Progenitor cell of endocrine pancreas (in vitro differentiated cells): Measurements from ENCODE around the gene CKS2. TPM values are rescaled to one million over a fixed set of nuclear protein-coding genes. Genes with fewer than 3 reads are reported as not detected.

Experiments used
- DNase-seq: peaks from one replicate; pipeline ENCODE4 v3.0.0; 2021; ENCODE audit warnings: low spot score; ENCODE audit not compliant: unreplicated experiment
- H3K27ac Mint-ChIP-seq: 2 replicates; pipeline ENCODE4 v1.8.0; 2021; ENCODE audit warnings: mild to moderate bottlenecking, moderate library complexity, mixed read lengths
- H3K27me3 Mint-ChIP-seq: 2 replicates; pipeline ENCODE4 v1.8.0; 2021; ENCODE audit warnings: mixed read lengths
- H3K36me3 Mint-ChIP-seq: 2 replicates; pipeline ENCODE4 v1.8.0; 2022; ENCODE audit warnings: mixed read lengths; ENCODE audit not compliant: insufficient read depth
- H3K4me1 Mint-ChIP-seq: 2 replicates; pipeline ENCODE4 v1.8.0; 2021; ENCODE audit warnings: low read depth, mixed read lengths
- H3K4me3 Mint-ChIP-seq: 2 replicates; pipeline ENCODE4 v1.8.0; 2021; ENCODE audit warnings: low read depth, mild to moderate bottlenecking, moderate library complexity, mixed read lengths
- H3K9me3 Mint-ChIP-seq: 2 replicates; pipeline ENCODE4 v1.8.0; 2021; ENCODE audit warnings: low read depth, mixed read lengths
- total RNA-seq: library from RNA; stranded (reverse); gene quantifications from 2 replicates; pipeline ENCODE4 v1.2.1, GENCODE V29; 2021
- TF ChIP-seq, protein P1 (sequence below): fragments of 200-600 bp; sonication (generic); IDR thresholded peaks from one replicate; pipeline ENCODE4 v1.5.0; 2021; ENCODE audit warnings: antibody characterized with exemption, mild to moderate bottlenecking; ENCODE audit not compliant: unreplicated experiment

The CKS2 gene
- total RNA-seq, 1 donor from 2014 or later = 99.1 TPM

GRCh38 chr9:89354471-89354870 is 43.5 kb downstream of the CKS2 start:
- H3K27ac Mint-ChIP-seq = no peak overlapping the region
- H3K4me1 Mint-ChIP-seq = peaks cover 17% of the 10 kb centered on the region
- no peaks in the 10 kb centered on the region for H3K27me3 Mint-ChIP-seq
- no peaks in the 10 kb centered on the region for H3K9me3 Mint-ChIP-seq
- H3K4me3 Mint-ChIP-seq = no peak overlapping the region
- no peak for DNase-seq
- H3K36me3 Mint-ChIP-seq = peaks cover 29% of the 10 kb centered on the region
- TF ChIP-seq, protein P1, sequence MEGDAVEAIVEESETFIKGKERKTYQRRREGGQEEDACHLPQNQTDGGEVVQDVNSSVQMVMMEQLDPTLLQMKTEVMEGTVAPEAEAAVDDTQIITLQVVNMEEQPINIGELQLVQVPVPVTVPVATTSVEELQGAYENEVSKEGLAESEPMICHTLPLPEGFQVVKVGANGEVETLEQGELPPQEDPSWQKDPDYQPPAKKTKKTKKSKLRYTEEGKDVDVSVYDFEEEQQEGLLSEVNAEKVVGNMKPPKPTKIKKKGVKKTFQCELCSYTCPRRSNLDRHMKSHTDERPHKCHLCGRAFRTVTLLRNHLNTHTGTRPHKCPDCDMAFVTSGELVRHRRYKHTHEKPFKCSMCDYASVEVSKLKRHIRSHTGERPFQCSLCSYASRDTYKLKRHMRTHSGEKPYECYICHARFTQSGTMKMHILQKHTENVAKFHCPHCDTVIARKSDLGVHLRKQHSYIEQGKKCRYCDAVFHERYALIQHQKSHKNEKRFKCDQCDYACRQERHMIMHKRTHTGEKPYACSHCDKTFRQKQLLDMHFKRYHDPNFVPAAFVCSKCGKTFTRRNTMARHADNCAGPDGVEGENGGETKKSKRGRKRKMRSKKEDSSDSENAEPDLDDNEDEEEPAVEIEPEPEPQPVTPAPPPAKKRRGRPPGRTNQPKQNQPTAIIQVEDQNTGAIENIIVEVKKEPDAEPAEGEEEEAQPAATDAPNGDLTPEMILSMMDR = no peak

DNA sequence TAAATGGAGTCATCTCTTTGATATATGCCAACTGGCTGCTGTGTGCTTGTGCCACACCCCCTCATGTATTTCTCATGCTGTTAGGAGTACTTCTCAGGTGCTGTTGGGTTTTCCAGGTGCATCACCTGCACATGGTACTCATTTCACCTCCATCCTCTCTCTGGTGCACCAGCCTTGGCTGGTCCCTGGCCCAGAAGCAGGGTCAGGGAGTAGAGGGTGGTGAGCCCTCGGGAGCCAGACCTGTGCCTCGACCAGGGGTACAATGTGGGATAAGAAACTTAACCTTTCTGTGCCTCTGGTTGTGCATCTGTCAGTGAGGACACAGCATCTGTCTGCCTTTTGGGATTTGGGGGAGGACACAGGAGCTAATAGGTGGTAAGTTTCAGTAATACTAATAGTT is 45.8 kb downstream of the CKS2 start:
- no peak for DNase-seq
- Mint-ChIP-seq H3K27me3 (no peaks in the 10 kb centered on the region), H3K9me3 (no peaks in the 10 kb centered on the region), H3K36me3 (peaks cover 34% of the 10 kb centered on the region), H3K4me1 (peaks cover 26% of the 10 kb centered on the region), H3K4me3 (no peak overlapping the region), H3K27ac (peak overlapping the region; percentile 84)
- TF ChIP-seq, protein P1 = no peak

DNA sequence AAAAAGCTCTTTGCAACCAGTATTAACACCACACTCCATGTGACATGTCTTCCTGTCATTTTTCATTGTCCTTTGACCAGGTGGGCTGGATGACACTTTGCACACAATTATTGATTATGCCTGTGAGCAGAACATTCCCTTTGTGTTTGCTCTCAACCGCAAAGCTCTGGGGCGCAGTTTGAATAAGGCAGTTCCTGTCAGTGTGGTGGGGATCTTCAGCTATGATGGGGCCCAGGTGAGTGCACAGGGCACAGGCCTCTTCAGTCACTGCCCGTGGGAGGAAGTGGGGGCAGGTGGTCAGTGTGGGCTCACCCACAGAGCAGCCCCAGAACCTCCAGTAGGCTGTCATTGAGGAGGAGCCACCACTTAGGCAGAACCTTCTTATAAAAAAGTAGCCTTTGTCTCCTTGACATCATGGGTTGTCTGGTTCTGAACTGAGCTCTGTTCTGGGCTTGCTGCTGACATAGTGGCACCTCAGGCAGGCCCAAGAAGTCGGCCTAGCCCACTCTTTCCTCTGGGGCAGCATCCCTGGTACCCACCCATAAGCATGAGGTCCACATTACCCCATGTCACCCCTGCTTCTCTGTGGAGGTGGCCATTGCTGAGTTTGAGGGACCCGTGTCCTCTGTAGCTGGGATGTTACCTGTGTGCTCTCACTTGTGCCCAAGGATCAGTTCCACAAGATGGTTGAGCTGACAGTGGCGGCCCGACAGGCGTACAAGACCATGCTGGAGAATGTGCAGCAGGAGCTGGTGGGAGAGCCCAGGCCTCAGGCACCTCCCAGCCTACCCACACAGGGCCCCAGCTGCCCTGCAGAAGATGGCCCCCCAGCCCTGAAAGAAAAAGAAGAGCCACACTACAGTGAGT is 46.6 kb downstream of the CKS2 start:
- no peak overlapping the region for H3K4me3 Mint-ChIP-seq
- H3K27ac Mint-ChIP-seq = peak overlapping the region; percentile 84
- H3K36me3 Mint-ChIP-seq = peaks cover 31% of the 10 kb centered on the region
- no peaks in the 10 kb centered on the region for H3K9me3 Mint-ChIP-seq
- peaks cover 26% of the 10 kb centered on the region for H3K4me1 Mint-ChIP-seq
- TF ChIP-seq, protein P1 = no peak
- DNase-seq = no peak
- no peaks in the 10 kb centered on the region for H3K27me3 Mint-ChIP-seq

GRCh38 chr9:89358376-89358916 is 47.5 kb downstream of the CKS2 start:
- Mint-ChIP-seq H3K9me3 (no peaks in the 10 kb centered on the region), H3K27me3 (no peaks in the 10 kb centered on the region), H3K27ac (peak overlapping the region; percentile 8), H3K4me3 (no peak overlapping the region), H3K4me1 (peaks cover 26% of the 10 kb centered on the region), H3K36me3 (peaks cover 31% of the 10 kb centered on the region)
- no peak for DNase-seq
- TF ChIP-seq, protein P1 = no peak

DNA sequence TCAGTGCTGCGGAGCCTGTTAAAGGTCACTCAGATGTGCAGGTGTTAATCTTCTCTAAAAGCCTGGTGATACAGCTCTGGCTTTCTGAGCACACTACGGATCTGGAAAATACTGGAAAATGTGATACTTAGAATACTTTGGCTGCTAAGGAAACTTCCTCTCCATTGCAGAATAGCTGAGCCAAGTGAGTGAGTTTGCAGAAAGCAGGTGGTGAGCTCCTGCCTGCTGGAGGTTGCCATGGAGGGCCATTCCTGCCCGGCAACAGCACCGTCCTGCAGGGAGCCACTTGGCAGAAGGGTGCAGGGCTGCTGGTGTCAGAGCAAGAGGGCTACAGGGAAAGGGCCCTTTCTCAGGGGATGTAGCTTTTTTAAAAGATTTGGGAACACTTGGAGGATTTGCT is 48.0 kb downstream of the CKS2 start:
- Mint-ChIP-seq H3K27me3 (no peaks in the 10 kb centered on the region), H3K4me3 (no peak overlapping the region), H3K27ac (peak overlapping the region; percentile 87), H3K9me3 (no peaks in the 10 kb centered on the region), H3K4me1 (peaks cover 26% of the 10 kb centered on the region), H3K36me3 (peaks cover 28% of the 10 kb centered on the region)
- no peak for DNase-seq
- TF ChIP-seq, protein P1 = no peak
